Measurements from ENCODE around the gene KCNC1.

Gene KCNC1

GRCh38 chr11:17693531-17693930, 41.0 kb upstream of the KCNC1 start:
- ChIA-PET POLR2A (interaction anchor here (0.5 kb wide), 1 partner anchor 901 kb away, joined by 3 read pairs; no protein-coding TSS in a partner anchor), CTCF (interaction anchor here (1.6 kb wide), 1 partner anchor 9 kb away, joined by 5 read pairs; no protein-coding TSS in a partner anchor)
- TF ChIP-seq CTCF (IDR thresholded peaks at IDR 0.05; ENCODE audit: control extremely low read depth, extremely low read depth, low read depth, missing control alignments) = no peak
- no peak for DNase-seq (ENCODE audit: extremely low spot score)

- no peak for DNase-seq (ENCODE audit: extremely low spot score)
- no peak for TF ChIP-seq CTCF (IDR thresholded peaks at IDR 0.05; ENCODE audit: control extremely low read depth, extremely low read depth, low read depth, missing control alignments)
- CTCF ChIA-PET = no interaction called here
- POLR2A ChIA-PET = no interaction called here
Measured at GRCh38 chr11:17694494-17695110, 40.0 kb upstream of the KCNC1 start.

GRCh38 chr11:17695454-17696441, 38.8 kb upstream of the KCNC1 start:
- POLR2A ChIA-PET = no interaction called here
- TF ChIP-seq CTCF (IDR thresholded peaks at IDR 0.05; ENCODE audit: control extremely low read depth, extremely low read depth, low read depth, missing control alignments) = no peak
- DNase-seq (ENCODE audit: extremely low spot score) = no peak
- CTCF ChIA-PET = no interaction called here

- ChIA-PET POLR2A (no interaction called here), CTCF (no interaction called here)
- DNase-seq (ENCODE audit: extremely low spot score) = no peak
- no peak for TF ChIP-seq CTCF (IDR thresholded peaks at IDR 0.05; ENCODE audit: control extremely low read depth, extremely low read depth, low read depth, missing control alignments)
Measured at GRCh38 chr11:17696741-17697140, 37.8 kb upstream of the KCNC1 start.

- TF ChIP-seq CTCF (IDR thresholded peaks at IDR 0.05; ENCODE audit: control extremely low read depth, extremely low read depth, low read depth, missing control alignments) = no peak
- no peak for DNase-seq (ENCODE audit: extremely low spot score)
- CTCF ChIA-PET = no interaction called here
- POLR2A ChIA-PET = no interaction called here
Measured at GRCh38 chr11:17697175-17697949, 37.2 kb upstream of the KCNC1 start.
